ENCODE measurements around the gene PPTC7.

- TF ChIP-seq, protein P1, sequence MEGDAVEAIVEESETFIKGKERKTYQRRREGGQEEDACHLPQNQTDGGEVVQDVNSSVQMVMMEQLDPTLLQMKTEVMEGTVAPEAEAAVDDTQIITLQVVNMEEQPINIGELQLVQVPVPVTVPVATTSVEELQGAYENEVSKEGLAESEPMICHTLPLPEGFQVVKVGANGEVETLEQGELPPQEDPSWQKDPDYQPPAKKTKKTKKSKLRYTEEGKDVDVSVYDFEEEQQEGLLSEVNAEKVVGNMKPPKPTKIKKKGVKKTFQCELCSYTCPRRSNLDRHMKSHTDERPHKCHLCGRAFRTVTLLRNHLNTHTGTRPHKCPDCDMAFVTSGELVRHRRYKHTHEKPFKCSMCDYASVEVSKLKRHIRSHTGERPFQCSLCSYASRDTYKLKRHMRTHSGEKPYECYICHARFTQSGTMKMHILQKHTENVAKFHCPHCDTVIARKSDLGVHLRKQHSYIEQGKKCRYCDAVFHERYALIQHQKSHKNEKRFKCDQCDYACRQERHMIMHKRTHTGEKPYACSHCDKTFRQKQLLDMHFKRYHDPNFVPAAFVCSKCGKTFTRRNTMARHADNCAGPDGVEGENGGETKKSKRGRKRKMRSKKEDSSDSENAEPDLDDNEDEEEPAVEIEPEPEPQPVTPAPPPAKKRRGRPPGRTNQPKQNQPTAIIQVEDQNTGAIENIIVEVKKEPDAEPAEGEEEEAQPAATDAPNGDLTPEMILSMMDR (IDR thresholded peaks at IDR 0.05; ENCODE audit: poor library complexity) = no peak
- TF ChIP-seq EZH2 (IDR thresholded peaks at IDR 0.05; ENCODE audit: borderline replicate concordance) (no peak), EZH2phosphoT487 (IDR thresholded peaks at IDR 0.05; ENCODE audit: low read depth, severe bottlenecking, unreplicated experiment) (no peak)
These were observed 7.8 kb downstream of the PPTC7 start for GRCh38 chr12:110575326-110575725.

Data from hepatocyte (in vitro differentiated cells).